SK-N-MC (cell line): Measurements from ENCODE around the gene PASD1.

Source experiments
- DNase-seq: peaks from one replicate; pipeline ENCODE4 v3.0.0-alpha.2; 2011; ENCODE audit warnings: low read depth, low spot score
- H3K27ac ChIP-seq: fragments of 200-600 bp; sonication (generic); 2 replicates; pipeline ENCODE4 v1.5.1; 2016; ENCODE audit warnings: mixed run types
- H3K36me3 ChIP-seq: fragments of 200-600 bp; sonication (generic); 2 replicates; pipeline ENCODE4 v1.6.1; 2017; ENCODE audit warnings: antibody characterized with exemption, low read length, mixed read lengths; ENCODE audit not compliant: insufficient read depth
- H3K4me3 ChIP-seq: fragments of 200-600 bp; sonication (generic); 2 replicates; pipeline ENCODE4 v1.5.1; 2016
- H3K9ac ChIP-seq: fragments of 200-600 bp; sonication (generic); 2 replicates; pipeline ENCODE4 v1.8.0; 2017; ENCODE audit warnings: mixed run types, mixed read lengths; ENCODE audit not compliant: insufficient read length
- H3K9me3 ChIP-seq: fragments of 200-600 bp; sonication (generic); 2 replicates; pipeline ENCODE4 v1.6.1; 2017; ENCODE audit warnings: low read depth, mild to moderate bottlenecking, antibody characterized with exemption, low read length, moderate library complexity, mixed read lengths
- EZH2 ChIP-seq: fragments of 200-600 bp; sonication (generic); IDR thresholded peaks from one replicate; pipeline ENCODE4 v1.6.1; 2017; ENCODE audit warnings: antibody characterized with exemption
- FOXP2 ChIP-seq: optimal IDR thresholded peaks from 2 replicates; pipeline ENCODE3; 2011; ENCODE audit warnings: mild to moderate bottlenecking, moderate library complexity; ENCODE audit not compliant: insufficient read depth; ENCODE audit errors: extremely low read length, control extremely low read depth
- POLR2AphosphoS5 ChIP-seq: IDR thresholded peaks from 2 replicates; pipeline ENCODE4 v1.6.1; 2012; ENCODE audit warnings: mild to moderate bottlenecking, low read depth, low read length, borderline replicate concordance

PASD1 gene

DNA sequence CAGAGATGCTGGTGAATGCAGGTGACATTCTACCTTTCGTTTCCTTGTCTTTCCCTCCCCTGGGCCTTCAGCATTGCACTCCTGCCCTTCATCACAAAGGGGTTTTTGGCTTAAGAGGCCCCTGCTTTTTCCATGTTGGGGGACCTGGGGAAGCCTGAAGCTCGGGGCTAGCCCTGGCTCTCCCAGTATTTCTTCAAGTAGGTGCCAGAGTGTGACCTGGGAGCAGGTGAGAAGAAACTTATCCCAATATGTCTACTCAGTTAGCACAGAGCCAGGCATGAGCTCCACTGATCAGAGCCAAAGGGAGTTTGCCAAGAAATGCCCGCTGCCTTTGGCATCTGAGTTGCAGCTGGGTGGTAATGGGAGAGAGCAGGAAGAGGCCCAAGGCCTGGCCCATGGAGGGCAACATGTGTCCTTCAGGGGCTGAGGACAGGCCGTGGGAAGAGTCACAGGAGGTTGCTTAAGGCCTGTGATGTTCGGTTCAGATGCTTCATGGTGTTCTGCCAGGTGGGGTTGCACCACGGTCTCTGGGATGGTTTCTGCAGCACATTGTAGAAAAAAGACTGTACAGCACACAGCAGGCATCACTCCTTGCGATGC is 139.4 kb downstream of the PASD1 start:
- no peak overlapping the region for H3K9ac ChIP-seq
- no peaks in the 10 kb centered on the region for H3K9me3 ChIP-seq
- no peak overlapping the region for H3K4me3 ChIP-seq
- no peak for DNase-seq
- H3K27ac ChIP-seq, result no peak overlapping the region
- H3K36me3 ChIP-seq, result no peaks in the 10 kb centered on the region
- TF ChIP-seq EZH2 (no peak), FOXP2 (no peak), POLR2AphosphoS5 (no peak)

DNA sequence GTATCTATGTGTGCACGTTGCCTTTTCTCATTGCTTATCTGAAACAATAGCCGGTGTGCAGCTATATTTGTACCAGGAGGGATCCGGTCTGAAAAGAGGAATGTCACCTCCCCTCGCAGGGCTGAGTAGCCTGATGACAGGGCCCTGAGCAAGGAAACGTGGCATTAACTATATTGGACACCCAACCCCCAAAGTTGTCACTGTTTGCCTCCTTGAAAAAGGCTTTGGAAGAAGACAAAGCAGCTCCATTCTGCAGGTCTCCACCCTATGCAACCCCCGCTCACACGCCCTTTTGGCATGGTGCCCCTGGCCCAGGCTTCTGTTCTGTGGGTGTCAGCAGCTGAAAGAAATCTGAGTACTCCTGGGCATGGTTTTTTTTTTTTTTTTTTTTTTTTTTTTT is 140.0 kb downstream of the PASD1 start:
- no peak overlapping the region for H3K9ac ChIP-seq
- H3K4me3 ChIP-seq, result no peak overlapping the region
- H3K36me3 ChIP-seq, result no peaks in the 10 kb centered on the region
- H3K27ac ChIP-seq, result no peak overlapping the region
- DNase-seq, result no peak
- TF ChIP-seq EZH2 (no peak), FOXP2 (no peak), POLR2AphosphoS5 (no peak)
- no peaks in the 10 kb centered on the region for H3K9me3 ChIP-seq

DNA sequence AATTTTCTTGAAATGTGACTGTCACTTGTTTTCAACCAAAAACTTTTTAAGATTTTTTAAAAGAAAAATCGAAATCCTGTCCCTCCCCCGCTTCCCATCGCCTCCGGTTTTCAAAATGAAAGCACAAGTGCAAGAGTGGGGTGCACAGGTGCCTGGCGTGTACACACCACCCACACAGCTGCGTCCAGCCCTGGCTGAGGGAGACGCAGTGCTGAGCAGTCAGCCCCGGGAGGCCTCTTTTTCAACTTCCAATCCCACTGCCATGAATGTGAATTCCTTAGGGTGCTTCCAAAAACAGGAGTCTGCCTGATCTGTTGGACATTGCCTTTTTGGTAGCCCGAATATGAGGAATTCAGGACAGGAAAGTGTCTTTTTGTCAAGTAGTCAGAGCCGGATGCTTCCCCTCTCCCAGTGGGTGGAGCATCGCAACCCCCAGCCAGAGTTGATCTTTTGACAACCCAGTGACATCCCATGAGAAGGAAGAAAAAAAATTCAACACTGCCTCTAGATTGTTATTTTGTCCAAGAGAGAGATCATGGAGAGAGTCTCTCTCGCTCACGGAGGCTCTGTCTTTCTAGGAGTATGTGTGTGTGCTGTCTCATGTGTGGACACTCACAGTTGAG is 140.7 kb downstream of the PASD1 start:
- Histone ChIP-seq H3K9me3 (no peaks in the 10 kb centered on the region), H3K9ac (no peak overlapping the region), H3K4me3 (no peak overlapping the region), H3K27ac (no peak overlapping the region), H3K36me3 (no peaks in the 10 kb centered on the region)
- DNase-seq, result no peak
- TF ChIP-seq POLR2AphosphoS5 (no peak), EZH2 (no peak), FOXP2 (no peak)

DNA sequence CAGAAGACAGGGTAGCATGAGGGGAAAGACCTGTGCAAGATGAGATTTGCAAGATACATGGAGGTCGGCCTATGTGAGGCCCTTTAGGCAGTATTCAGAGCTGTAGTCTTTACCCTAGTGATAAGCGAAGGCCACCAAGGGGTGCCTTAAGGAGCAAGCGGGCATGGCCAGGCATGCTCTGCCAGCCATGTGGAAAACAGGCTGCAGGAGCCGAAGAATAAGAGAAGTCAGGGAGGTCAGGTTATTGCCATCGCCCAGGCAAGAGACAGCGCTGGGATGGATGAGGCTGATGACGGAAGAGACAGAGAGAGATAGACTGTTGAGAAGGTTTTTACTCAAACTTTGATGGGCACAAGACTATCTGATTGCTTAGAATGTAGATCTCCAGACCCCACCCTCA is 145.3 kb downstream of the PASD1 start:
- Histone ChIP-seq H3K27ac (no peak overlapping the region), H3K36me3 (no peaks in the 10 kb centered on the region), H3K9ac (no peak overlapping the region), H3K4me3 (no peak overlapping the region), H3K9me3 (no peaks in the 10 kb centered on the region)
- TF ChIP-seq FOXP2 (no peak), POLR2AphosphoS5 (no peak), EZH2 (no peak)
- DNase-seq, result no peak

DNA sequence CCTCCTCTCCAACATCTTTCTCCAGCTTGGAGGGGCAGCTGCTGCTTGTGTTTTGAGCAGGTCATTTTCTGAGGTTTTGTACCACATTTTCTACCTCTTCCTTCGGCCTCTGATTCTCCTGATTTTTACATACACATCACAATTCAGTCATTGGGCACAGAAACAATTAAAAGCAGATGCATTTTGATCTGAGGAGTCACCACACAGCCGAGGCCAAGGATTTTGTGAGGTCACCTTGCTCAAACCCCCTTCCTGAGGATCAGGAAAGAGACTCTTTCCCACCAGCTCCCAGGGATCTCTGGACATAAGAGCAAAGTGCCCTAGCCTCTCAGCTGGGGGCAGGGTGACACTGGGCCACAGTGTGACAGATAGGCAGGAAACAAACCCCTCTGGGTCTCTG is 147.0 kb downstream of the PASD1 start:
- no peaks in the 10 kb centered on the region for H3K9me3 ChIP-seq
- TF ChIP-seq POLR2AphosphoS5 (no peak), FOXP2 (no peak), EZH2 (no peak)
- H3K4me3 ChIP-seq, result no peak overlapping the region
- H3K27ac ChIP-seq, result no peak overlapping the region
- DNase-seq, result no peak
- H3K9ac ChIP-seq, result no peak overlapping the region
- no peaks in the 10 kb centered on the region for H3K36me3 ChIP-seq

DNA sequence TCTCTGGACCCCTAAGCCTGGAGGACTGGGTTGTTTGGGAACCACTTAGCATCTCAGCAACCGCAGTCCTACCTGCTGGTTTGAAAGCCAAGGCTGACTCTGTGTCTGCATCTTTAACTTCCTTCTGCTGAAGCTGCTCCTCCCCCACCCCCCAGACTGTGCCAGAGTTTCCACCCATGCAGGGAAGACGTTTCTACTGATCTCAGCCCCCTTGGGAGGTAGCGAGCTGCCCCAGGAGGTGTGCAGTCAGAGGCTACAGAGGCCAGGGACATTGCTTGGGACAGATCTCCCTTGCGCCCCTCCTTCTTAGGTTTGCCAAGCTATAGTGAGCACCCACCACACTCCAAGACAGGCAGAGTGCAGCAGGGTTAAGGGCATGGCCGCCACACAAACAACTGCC is 147.7 kb downstream of the PASD1 start:
- no peaks in the 10 kb centered on the region for H3K9me3 ChIP-seq
- TF ChIP-seq POLR2AphosphoS5 (no peak), FOXP2 (no peak), EZH2 (no peak)
- H3K36me3 ChIP-seq, result no peaks in the 10 kb centered on the region
- no peak overlapping the region for H3K27ac ChIP-seq
- no peak overlapping the region for H3K9ac ChIP-seq
- DNase-seq, result no peak
- no peak overlapping the region for H3K4me3 ChIP-seq

DNA sequence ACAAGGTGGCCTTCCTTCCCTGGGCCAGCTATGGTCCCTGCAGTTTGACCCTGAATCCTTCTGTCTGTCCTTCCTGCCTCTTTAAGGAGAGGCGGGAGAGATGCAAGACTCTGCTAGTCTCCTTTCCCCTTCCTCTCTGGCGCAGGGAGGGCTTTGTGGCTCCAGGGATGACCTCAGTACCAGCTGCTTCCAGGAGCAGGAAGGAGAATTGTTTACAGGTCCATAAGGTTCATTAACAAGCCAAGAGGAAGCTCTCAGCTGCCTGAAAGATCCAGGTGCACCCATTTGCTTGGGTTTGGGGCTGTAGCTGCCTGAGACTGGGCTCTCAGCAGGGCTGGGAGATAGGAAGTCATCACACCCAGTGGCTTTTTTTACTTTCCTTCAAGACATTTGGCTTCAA is 148.3 kb downstream of the PASD1 start:
- Histone ChIP-seq H3K9ac (no peak overlapping the region), H3K27ac (no peak overlapping the region), H3K36me3 (no peaks in the 10 kb centered on the region), H3K4me3 (no peak overlapping the region), H3K9me3 (no peaks in the 10 kb centered on the region)
- no peak for TF ChIP-seq FOXP2
- no peak for TF ChIP-seq POLR2AphosphoS5
- TF ChIP-seq EZH2, result no peak
- DNase-seq, result no peak

DNA sequence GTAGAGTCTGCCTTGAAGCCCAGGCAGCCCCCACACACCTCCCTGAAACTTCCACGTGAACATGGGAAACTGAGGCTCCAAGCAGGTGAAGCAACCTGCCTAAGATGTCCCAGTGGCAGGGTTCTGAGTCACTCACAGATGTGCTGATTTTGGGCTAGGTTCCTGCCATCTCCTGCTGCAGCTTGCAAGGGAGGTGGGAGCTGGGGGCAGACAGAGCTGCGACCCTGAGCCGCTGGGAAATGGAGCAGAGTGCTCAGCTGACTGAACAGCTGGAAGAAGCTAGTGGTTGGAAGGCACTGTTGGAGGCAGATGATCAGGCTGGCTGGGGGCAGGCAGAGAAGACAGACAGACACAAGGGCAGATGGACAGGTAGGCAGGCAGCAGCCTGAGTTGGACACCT is 148.8 kb downstream of the PASD1 start:
- no peaks in the 10 kb centered on the region for H3K36me3 ChIP-seq
- no peak overlapping the region for H3K4me3 ChIP-seq
- TF ChIP-seq POLR2AphosphoS5, result no peak
- no peak for TF ChIP-seq EZH2
- TF ChIP-seq FOXP2, result no peak
- H3K9ac ChIP-seq, result no peak overlapping the region
- H3K27ac ChIP-seq, result no peak overlapping the region
- no peak for DNase-seq
- no peaks in the 10 kb centered on the region for H3K9me3 ChIP-seq

DNA sequence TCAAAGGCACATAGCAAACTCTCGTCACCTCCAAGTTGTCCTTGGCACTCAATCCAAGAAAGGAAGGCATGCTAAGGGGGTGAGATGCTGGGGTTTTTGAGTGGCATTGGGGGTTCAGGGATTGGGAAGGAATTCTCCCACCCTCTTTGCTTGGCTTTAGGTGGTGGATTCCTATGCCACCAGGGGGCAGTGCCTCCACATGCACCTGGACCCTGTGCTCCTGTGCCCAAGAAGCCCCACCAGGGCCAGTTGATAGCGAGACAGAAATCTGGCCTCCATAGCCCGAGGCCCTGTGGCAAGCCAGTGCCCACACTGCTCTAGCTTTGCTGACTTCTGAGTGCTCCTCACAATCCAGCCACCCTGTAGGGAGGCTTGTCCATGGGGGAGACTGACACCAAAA is 150.4 kb downstream of the PASD1 start:
- H3K36me3 ChIP-seq, result no peaks in the 10 kb centered on the region
- no peak for TF ChIP-seq EZH2
- no peak for TF ChIP-seq POLR2AphosphoS5
- H3K9me3 ChIP-seq, result no peaks in the 10 kb centered on the region
- H3K27ac ChIP-seq, result no peak overlapping the region
- H3K4me3 ChIP-seq, result no peak overlapping the region
- H3K9ac ChIP-seq, result no peak overlapping the region
- no peak for DNase-seq
